ENCODE data around the gene MYO5B. TPM values are rescaled to one million over a fixed set of nuclear protein-coding genes. Genes with fewer than 3 reads are reported as not detected.

MYO5B gene
- total and polyA plus RNA-seq, 9 of the 15 experiments (the other 6 are each of a cell fraction or from before 2014, with no cell fraction given): 0.07 to 0.42 (median 0.28) TPM

- TF ChIP-seq MNT (conservative IDR thresholded peaks at IDR 0.05) (no peak), XRCC3 (IDR thresholded peaks at IDR 0.05) (no peak), ZKSCAN8 (CRISPR knock-in tag; IDR thresholded peaks at IDR 0.05) (no peak), ZNF316 (IDR thresholded peaks at IDR 0.05) (no peak), NR1H2 (CRISPR knock-in tag; IDR thresholded peaks at IDR 0.05) (no peak), ZNF77 (CRISPR knock-in tag; IDR thresholded peaks at IDR 0.05) (no peak), NR3C1 (CRISPR knock-in tag; IDR thresholded peaks at IDR 0.05) (no peak)
- TF ChIP-seq, protein P1, sequence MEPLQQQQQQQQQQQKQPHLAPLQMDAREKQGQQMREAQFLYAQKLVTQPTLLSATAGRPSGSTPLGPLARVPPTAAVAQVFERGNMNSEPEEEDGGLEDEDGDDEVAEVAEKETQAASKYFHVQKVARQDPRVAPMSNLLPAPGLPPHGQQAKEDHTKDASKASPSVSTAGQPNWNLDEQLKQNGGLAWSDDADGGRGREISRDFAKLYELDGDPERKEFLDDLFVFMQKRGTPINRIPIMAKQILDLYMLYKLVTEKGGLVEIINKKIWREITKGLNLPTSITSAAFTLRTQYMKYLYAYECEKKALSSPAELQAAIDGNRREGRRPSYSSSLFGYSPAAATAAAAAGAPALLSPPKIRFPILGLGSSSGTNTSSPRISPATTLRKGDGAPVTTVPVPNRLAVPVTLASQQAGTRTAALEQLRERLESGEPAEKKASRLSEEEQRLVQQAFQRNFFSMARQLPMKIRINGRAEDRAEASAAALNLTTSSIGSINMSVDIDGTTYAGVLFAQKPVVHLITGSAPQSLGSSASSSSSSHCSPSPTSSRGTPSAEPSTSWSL (CRISPR knock-in tag; IDR thresholded peaks at IDR 0.05; ENCODE audit: borderline replicate concordance): no peak
Observed at GRCh38 chr18:50114448-50114847, 80.5 kb downstream of the MYO5B start (continued).

DNA sequence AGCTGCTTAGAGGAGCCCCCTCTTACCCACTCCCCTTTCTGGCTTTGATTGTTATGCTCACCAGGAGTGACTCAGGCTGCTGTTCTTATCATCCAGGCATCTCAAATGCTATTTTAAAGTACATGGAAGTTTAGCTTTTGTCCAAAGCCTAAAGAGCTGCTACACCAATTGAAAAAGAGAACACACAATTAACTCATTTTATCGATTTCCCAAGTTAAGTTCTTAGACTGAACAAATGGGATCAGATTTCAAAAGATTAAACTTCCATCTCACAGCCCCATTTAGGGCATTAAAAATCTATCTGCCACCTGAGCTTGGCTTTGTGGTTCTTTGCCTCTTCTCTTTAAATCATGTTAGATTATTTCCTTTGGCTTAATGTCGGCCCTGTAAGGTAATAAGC is 81.2 kb downstream of the MYO5B start:
- 0% methylated on average over 2 of the region's 2 CpGs for WGBS (ENCODE audit: insufficient coverage, low coverage, missing lambda C conversion rate)
- ChIA-PET POLR2A (interaction anchor here (0.7 kb wide), 1 partner anchor 9 kb away, joined by 3 read pairs; no protein-coding TSS in a partner anchor), CTCF (ENCODE audit: low intra/inter-chr PET ratio) (no interaction called here)
- no peaks in the 10 kb centered on the region for H3K9me3 ChIP-seq (replicated peaks; ENCODE audit: control insufficient read depth, insufficient read depth, low read depth, low read length)
- in situ Hi-C loops (cut with MboI): no loop called here
- no peak for TF ChIP-seq HNRNPLL (IDR thresholded peaks at IDR 0.05; ENCODE audit: low read depth, low read length, poor library complexity, severe bottlenecking)
- intact Hi-C loops (cut with micrococcal nuclease): no loop called here
- H3K4me1 ChIP-seq (replicated peaks in 1 of 2; ENCODE audit: control insufficient read depth in 2 of 2, insufficient read depth in 2 of 2, low read length in 2 of 2): no peaks in the 10 kb centered on the region
- DNase-seq (ENCODE audit: extremely low read depth in 1 of 4, low spot score in 3 of 4) (no peak), ATAC-seq (no peak), FAIRE-seq (no peak)
- H2AFZ ChIP-seq (ENCODE audit: low read depth, low read length): no peak overlapping the region
- BruUV-seq (replicated peaks): no TSS peak
- H3K9me1 ChIP-seq (ENCODE audit: control insufficient read depth, insufficient read depth, low read length): no peaks in the 10 kb centered on the region
- no peaks in the 10 kb centered on the region for H4K20me1 ChIP-seq (replicated peaks; ENCODE audit: control insufficient read depth, insufficient read depth, low read length)
- no peak overlapping the region for H3K4me3 ChIP-seq
- H3K79me2 ChIP-seq (ENCODE audit: control insufficient read depth, insufficient read depth, low read length): no peaks in the 10 kb centered on the region
- H3K27ac ChIP-seq (ENCODE audit: extremely low read depth, low read depth, low read length): no peak overlapping the region
- no peak overlapping the region for H3K4me2 ChIP-seq (ENCODE audit: insufficient read depth, low read length)
- peaks cover 0 to 12% of the 10 kb centered on the region in 2 experiments; a peak in 3 of 5 replicates for H3K27me3 ChIP-seq (ENCODE audit: control insufficient read depth in 2 of 2, insufficient read depth in 2 of 2, low read length in 2 of 2)
- no peaks in the 10 kb centered on the region for H3K36me3 ChIP-seq (ENCODE audit: control insufficient read depth, insufficient read depth, low read length)
- H3K9ac ChIP-seq (ENCODE audit: insufficient read depth in 1 of 2, low read depth in 2 of 2, low read length in 2 of 2): no peak overlapping the region
